Measurements from ENCODE around the gene ADAM29.
"Not testable (repeated sequence)": the region's sequence is repeated elsewhere in the genome, so short reads cannot be mapped to it uniquely, and the experiment has no call there.

ADAM29 gene

DNA sequence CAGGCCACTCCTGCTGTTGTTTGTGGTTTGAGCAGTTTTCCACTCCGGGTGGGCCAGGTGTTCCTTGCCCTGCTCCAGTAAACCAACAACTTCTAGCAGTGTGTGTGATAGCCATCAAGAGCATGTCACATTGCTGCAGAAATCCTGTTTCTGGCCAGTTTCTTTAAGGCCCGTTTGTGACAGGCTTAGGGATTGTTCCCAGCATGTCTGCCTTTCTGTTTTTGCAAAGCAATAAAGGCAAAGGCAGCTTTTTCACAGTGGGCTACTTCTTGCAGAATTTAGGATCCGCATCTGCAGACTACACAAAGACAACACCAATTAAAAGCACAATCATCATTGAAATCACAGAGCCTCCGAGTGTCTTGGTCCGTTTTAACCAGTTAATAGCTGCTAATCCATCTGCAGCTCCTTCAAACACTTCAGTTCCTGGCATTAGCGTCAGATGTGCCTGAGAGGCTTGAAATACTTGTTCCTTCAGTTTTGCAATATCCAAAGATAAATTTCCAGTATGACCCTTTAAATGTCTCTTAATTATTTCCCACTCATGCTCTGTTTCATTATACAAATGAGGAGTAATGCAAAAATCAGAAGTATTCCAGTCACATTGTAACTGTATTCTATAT, 65.1 kb downstream of the ADAM29 start:
- Histone ChIP-seq H3K27ac (ENCODE audit: low read length) (no peak overlapping the region), H3K79me2 (ENCODE audit: low read length) (no peaks in the 10 kb centered on the region), H3F3A (ENCODE audit: insufficient read depth, low read length) (no peaks in the 10 kb centered on the region), H3K4me1 (ENCODE audit: low read length) (no peaks in the 10 kb centered on the region), H4K20me1 (ENCODE audit: insufficient read depth, low read length) (no peaks in the 10 kb centered on the region), H3K36me3 (replicated peaks; ENCODE audit: insufficient read depth, low read length) (no peaks in the 10 kb centered on the region), H3K27me3 (replicated peaks; ENCODE audit: insufficient read depth, low read length) (no peaks in the 10 kb centered on the region), H3K9me3 (replicated peaks; ENCODE audit: insufficient read depth, low read length) (0 out of 2 replicates have a peak, but pooled peaks cover 3% of the 10 kb centered on the region), H3K4me3 (ENCODE audit: low read length) (no peak overlapping the region), H3K9me2 (replicated peaks; ENCODE audit: insufficient read depth, low read length) (no peaks in the 10 kb centered on the region), H3K9ac (ENCODE audit: low read length) (no peak overlapping the region), H3K4me2 (ENCODE audit: low read depth, low read length) (no peak overlapping the region), H2AFZ (ENCODE audit: low read length) (no peak overlapping the region)
- no peak for TF ChIP-seq EZH2phosphoT487 (IDR thresholded peaks at IDR 0.05; ENCODE audit: low read length)
- TF ChIP-seq, protein P1, sequence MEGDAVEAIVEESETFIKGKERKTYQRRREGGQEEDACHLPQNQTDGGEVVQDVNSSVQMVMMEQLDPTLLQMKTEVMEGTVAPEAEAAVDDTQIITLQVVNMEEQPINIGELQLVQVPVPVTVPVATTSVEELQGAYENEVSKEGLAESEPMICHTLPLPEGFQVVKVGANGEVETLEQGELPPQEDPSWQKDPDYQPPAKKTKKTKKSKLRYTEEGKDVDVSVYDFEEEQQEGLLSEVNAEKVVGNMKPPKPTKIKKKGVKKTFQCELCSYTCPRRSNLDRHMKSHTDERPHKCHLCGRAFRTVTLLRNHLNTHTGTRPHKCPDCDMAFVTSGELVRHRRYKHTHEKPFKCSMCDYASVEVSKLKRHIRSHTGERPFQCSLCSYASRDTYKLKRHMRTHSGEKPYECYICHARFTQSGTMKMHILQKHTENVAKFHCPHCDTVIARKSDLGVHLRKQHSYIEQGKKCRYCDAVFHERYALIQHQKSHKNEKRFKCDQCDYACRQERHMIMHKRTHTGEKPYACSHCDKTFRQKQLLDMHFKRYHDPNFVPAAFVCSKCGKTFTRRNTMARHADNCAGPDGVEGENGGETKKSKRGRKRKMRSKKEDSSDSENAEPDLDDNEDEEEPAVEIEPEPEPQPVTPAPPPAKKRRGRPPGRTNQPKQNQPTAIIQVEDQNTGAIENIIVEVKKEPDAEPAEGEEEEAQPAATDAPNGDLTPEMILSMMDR (IDR thresholded peaks at IDR 0.05; ENCODE audit: low read length) = no peak
- TF ChIP-seq EZH2 (optimal IDR thresholded peaks at IDR 0.05; ENCODE audit: low read depth, low read length) = no peak
- DNase-seq = no peak

DNA sequence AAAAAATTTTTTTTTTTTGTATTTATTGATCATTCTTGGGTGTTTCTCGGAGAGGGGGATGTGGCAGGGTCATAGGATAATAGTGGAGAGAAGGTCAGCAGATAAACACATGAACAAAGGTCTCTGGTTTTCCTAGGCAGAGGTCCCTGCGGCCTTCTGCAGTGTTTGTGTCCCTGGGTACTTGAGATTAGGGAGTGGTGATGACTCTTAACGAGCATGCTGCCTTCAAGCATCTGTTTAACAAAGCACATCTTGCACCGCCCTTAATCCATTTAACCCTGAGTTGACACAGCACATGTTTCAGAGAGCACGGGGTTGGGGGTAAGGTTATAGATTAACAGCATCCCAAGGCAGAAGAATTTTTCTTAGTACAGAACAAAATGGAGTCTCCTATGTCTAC, 65.7 kb downstream of the ADAM29 start:
- H3K9me3 ChIP-seq (replicated peaks; ENCODE audit: insufficient read depth, low read length); H3F3A ChIP-seq (ENCODE audit: insufficient read depth, low read length); H4K20me1 ChIP-seq (ENCODE audit: insufficient read depth, low read length); H3K4me1 ChIP-seq (ENCODE audit: low read length); H3K27ac ChIP-seq (ENCODE audit: low read length); H3K27me3 ChIP-seq (replicated peaks; ENCODE audit: insufficient read depth, low read length); H3K9me2 ChIP-seq (replicated peaks; ENCODE audit: insufficient read depth, low read length); DNase-seq; H3K36me3 ChIP-seq (replicated peaks; ENCODE audit: insufficient read depth, low read length); H3K4me3 ChIP-seq (ENCODE audit: low read length); H3K79me2 ChIP-seq (ENCODE audit: low read length); H3K9ac ChIP-seq (ENCODE audit: low read length); H3K4me2 ChIP-seq (ENCODE audit: low read depth, low read length); H2AFZ ChIP-seq (ENCODE audit: low read length): not testable (repeated sequence)

DNA sequence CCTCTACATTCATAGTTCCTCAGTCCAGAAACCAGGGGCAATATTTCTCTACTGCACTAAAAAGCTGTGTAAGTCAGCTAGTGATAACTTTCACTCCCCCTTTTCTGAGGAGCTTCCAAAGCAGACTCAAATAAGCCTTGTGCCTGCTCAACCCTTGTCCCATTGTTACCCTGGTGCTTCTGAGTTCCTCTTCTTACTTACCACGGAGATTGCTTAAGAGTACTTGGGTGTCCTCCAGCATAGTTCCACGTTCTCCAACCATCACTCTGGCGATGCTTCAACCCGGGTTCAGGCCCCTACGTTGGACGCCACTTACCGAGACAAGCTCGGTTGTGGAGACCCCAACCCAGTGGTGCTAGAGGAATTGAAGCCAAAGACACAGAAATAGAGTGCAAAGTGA, 71.6 kb downstream of the ADAM29 start:
- no peaks in the 10 kb centered on the region for H3F3A ChIP-seq (ENCODE audit: insufficient read depth, low read length)
- DNase-seq = no peak
- no peak overlapping the region for H3K9ac ChIP-seq (ENCODE audit: low read length)
- no peak overlapping the region for H3K27ac ChIP-seq (ENCODE audit: low read length)
- no peaks in the 10 kb centered on the region for H3K9me2 ChIP-seq (replicated peaks; ENCODE audit: insufficient read depth, low read length)
- no peak overlapping the region for H3K4me2 ChIP-seq (ENCODE audit: low read depth, low read length)
- H3K4me1 ChIP-seq (ENCODE audit: low read length) = no peaks in the 10 kb centered on the region
- no peaks in the 10 kb centered on the region for H3K36me3 ChIP-seq (replicated peaks; ENCODE audit: insufficient read depth, low read length)
- H3K27me3 ChIP-seq (replicated peaks; ENCODE audit: insufficient read depth, low read length) = no peaks in the 10 kb centered on the region
- TF ChIP-seq EZH2 (optimal IDR thresholded peaks at IDR 0.05; ENCODE audit: low read depth, low read length) (no peak), EZH2phosphoT487 (IDR thresholded peaks at IDR 0.05; ENCODE audit: low read length) (no peak)
- TF ChIP-seq, protein P1 (IDR thresholded peaks at IDR 0.05; ENCODE audit: low read length) = no peak
- H2AFZ ChIP-seq (ENCODE audit: low read length) = no peak overlapping the region
- H3K4me3 ChIP-seq (ENCODE audit: low read length) = no peak overlapping the region
- H4K20me1 ChIP-seq (ENCODE audit: insufficient read depth, low read length) = no peaks in the 10 kb centered on the region
- 0 out of 2 replicates have a peak, but pooled peaks cover 3% of the 10 kb centered on the region for H3K9me3 ChIP-seq (replicated peaks; ENCODE audit: insufficient read depth, low read length)
- no peaks in the 10 kb centered on the region for H3K79me2 ChIP-seq (ENCODE audit: low read length)

DNA sequence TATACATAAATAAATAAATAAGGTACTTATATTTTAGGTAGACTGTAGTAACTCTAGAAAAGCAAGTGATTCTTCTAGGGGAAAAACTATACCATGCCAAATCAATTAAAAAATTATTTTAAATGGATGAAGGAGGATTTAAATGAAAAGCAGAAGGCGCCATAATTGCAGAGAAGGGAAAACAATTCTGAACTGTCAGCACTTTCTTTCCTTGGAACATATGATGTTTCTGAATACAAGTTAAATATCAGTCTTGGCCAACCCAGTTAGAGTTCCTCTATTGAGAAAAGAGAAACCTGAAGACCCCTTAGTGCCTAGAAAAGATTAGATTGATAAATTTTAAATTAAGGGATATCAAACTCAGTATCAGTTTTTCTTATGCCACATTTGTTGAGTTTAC, 75.8 kb downstream of the ADAM29 start:
- no peaks in the 10 kb centered on the region for H4K20me1 ChIP-seq (ENCODE audit: insufficient read depth, low read length)
- no peak overlapping the region for H3K4me2 ChIP-seq (ENCODE audit: low read depth, low read length)
- H3K27me3 ChIP-seq (replicated peaks; ENCODE audit: insufficient read depth, low read length) = no peaks in the 10 kb centered on the region
- no peak overlapping the region for H2AFZ ChIP-seq (ENCODE audit: low read length)
- no peak overlapping the region for H3K9ac ChIP-seq (ENCODE audit: low read length)
- H3K9me3 ChIP-seq (replicated peaks; ENCODE audit: insufficient read depth, low read length) = no peaks in the 10 kb centered on the region
- H3K9me2 ChIP-seq (replicated peaks; ENCODE audit: insufficient read depth, low read length) = no peaks in the 10 kb centered on the region
- no peaks in the 10 kb centered on the region for H3K79me2 ChIP-seq (ENCODE audit: low read length)
- no peaks in the 10 kb centered on the region for H3K36me3 ChIP-seq (replicated peaks; ENCODE audit: insufficient read depth, low read length)
- H3K27ac ChIP-seq (ENCODE audit: low read length) = no peak overlapping the region
- no peak overlapping the region for H3K4me3 ChIP-seq (ENCODE audit: low read length)
- no peaks in the 10 kb centered on the region for H3F3A ChIP-seq (ENCODE audit: insufficient read depth, low read length)
- no peaks in the 10 kb centered on the region for H3K4me1 ChIP-seq (ENCODE audit: low read length)
- TF ChIP-seq EZH2phosphoT487 (IDR thresholded peaks at IDR 0.05; ENCODE audit: low read length) = no peak
- TF ChIP-seq EZH2 (optimal IDR thresholded peaks at IDR 0.05; ENCODE audit: low read depth, low read length) = no peak
- TF ChIP-seq, protein P1 (IDR thresholded peaks at IDR 0.05; ENCODE audit: low read length) = no peak
- DNase-seq = no peak

All from MM.1S (cell line).